Activated T-cell treated with anti-CD3 and anti-CD28 coated beads, Interleukin-2, amount 50 U/mL, for 72 hours (primary cell): ENCODE measurements around the gene C9orf50. TPM values are rescaled to one million over a fixed set of nuclear protein-coding genes. Genes with fewer than 3 reads are reported as not detected.

Source experiments
- ATAC-seq, 2 donors: fragments of 150-1000 bp; cut with Tn5 transposase; replicated peaks in 1 of 2; 2 replicates each; pipeline ENCODE4 v1.10.0; 2021; ENCODE audit warnings: moderate library complexity in 2 of 2, mild to moderate bottlenecking in 1 of 2
- DNase-seq, 2 donors: peaks; one replicate each; pipeline ENCODE4 v3.0.0; 2021 to 2022; ENCODE audit warnings: mixed read lengths in 1 of 2
- H3K27ac Mint-ChIP-seq: one replicate; pipeline ENCODE4 v1.8.0; 2022; ENCODE audit warnings: mild to moderate bottlenecking, moderate library complexity, mixed read lengths
- H3K27me3 Mint-ChIP-seq: one replicate; pipeline ENCODE4 v1.8.0; 2022; ENCODE audit warnings: low read depth, mixed read lengths
- H3K36me3 Mint-ChIP-seq, 2 donors: one replicate each; pipeline ENCODE4 v1.8.0; 2022; ENCODE audit warnings: mixed read lengths in 2 of 2, mild to moderate bottlenecking in 1 of 2; ENCODE audit not compliant: insufficient read depth in 2 of 2
- H3K4me1 Mint-ChIP-seq: one replicate; pipeline ENCODE4 v1.8.0; 2022; ENCODE audit warnings: low read depth, mixed read lengths
- H3K4me3 Mint-ChIP-seq, 2 donors: one replicate each; pipeline ENCODE4 v1.8.0; 2022; ENCODE audit warnings: mild to moderate bottlenecking in 2 of 2, mixed read lengths in 2 of 2, moderate library complexity in 2 of 2
- H3K9me3 Mint-ChIP-seq, 2 donors: one replicate each; pipeline ENCODE4 v1.8.0; 2022; ENCODE audit warnings: mixed read lengths in 2 of 2
- total RNA-seq, 2 donors: library from RNA; stranded (reverse); gene quantifications; one replicate each; pipeline ENCODE4 v1.2.3, GENCODE V29; 2022

Gene C9orf50
- total RNA-seq, 2 donors from 2014 or later = 0.31 TPM; not detected in 1

GRCh38 chr9:129633207-129633606 lies 12.3 kb upstream of the C9orf50 start:
- peaks cover 52% of the 10 kb centered on the region for H3K4me1 Mint-ChIP-seq
- peaks cover 1 to 9% of the 10 kb centered on the region in 2 donors for H3K36me3 Mint-ChIP-seq
- H3K27me3 Mint-ChIP-seq = no peaks in the 10 kb centered on the region
- H3K27ac Mint-ChIP-seq = no peak overlapping the region
- no peak for DNase-seq
- H3K9me3 Mint-ChIP-seq = no peaks in the 10 kb centered on the region
- ATAC-seq = no peak
- H3K4me3 Mint-ChIP-seq = no peak overlapping the region

GRCh38 chr9:129632460-129632859 lies 11.6 kb upstream of the C9orf50 start:
- Mint-ChIP-seq H3K27ac (no peak overlapping the region), H3K36me3 (peaks cover 0 to 8% of the 10 kb centered on the region in 2 donors), H3K4me3 (no peak overlapping the region), H3K9me3 (no peaks in the 10 kb centered on the region), H3K27me3 (no peaks in the 10 kb centered on the region), H3K4me1 (peaks cover 53% of the 10 kb centered on the region)
- DNase-seq (no peak), ATAC-seq (peak; percentile 26 to 39)

GRCh38 chr9:129631674-129632129 lies 10.8 kb upstream of the C9orf50 start:
- Mint-ChIP-seq H3K4me1 (peaks cover 61% of the 10 kb centered on the region), H3K27ac (peak overlapping the region; percentile 21), H3K27me3 (no peaks in the 10 kb centered on the region), H3K36me3 (peaks cover 0 to 8% of the 10 kb centered on the region in 2 donors), H3K9me3 (no peaks in the 10 kb centered on the region), H3K4me3 (peak overlapping the region in 1 of 2 donors; percentile 48)
- DNase-seq (no peak), ATAC-seq (no peak)

- H3K9me3 Mint-ChIP-seq = no peaks in the 10 kb centered on the region
- peaks cover 62% of the 10 kb centered on the region for H3K4me1 Mint-ChIP-seq
- H3K27me3 Mint-ChIP-seq = no peaks in the 10 kb centered on the region
- DNase-seq (no peak), ATAC-seq (peak in 1 of 2 donors; percentile 59)
- H3K27ac Mint-ChIP-seq = peak overlapping the region; percentile 56
- H3K4me3 Mint-ChIP-seq = peak overlapping the region in 1 of 2 donors; percentile 48
- H3K36me3 Mint-ChIP-seq = peaks cover 0 to 8% of the 10 kb centered on the region in 2 donors
Measured at GRCh38 chr9:129630967-129631673, 10.2 kb upstream of the C9orf50 start.

- Mint-ChIP-seq H3K9me3 (no peaks in the 10 kb centered on the region), H3K36me3 (peaks cover 0 to 6% of the 10 kb centered on the region in 2 donors), H3K27ac (peak overlapping the region; percentile 22), H3K4me3 (peak overlapping the region in 1 of 2 donors; percentile 17), H3K4me1 (peaks cover 74% of the 10 kb centered on the region), H3K27me3 (no peaks in the 10 kb centered on the region)
- no peak for DNase-seq
- no peak for ATAC-seq
Measured at GRCh38 chr9:129629251-129629820, 8.4 kb upstream of the C9orf50 start.

- Mint-ChIP-seq H3K4me1 (peaks cover 77% of the 10 kb centered on the region), H3K4me3 (peak overlapping the region; percentile 17 to 40), H3K27ac (peak overlapping the region; percentile 55), H3K27me3 (no peaks in the 10 kb centered on the region), H3K36me3 (peaks cover 0 to 6% of the 10 kb centered on the region in 2 donors), H3K9me3 (no peaks in the 10 kb centered on the region)
- ATAC-seq (no peak), DNase-seq (no peak)
Measured at GRCh38 chr9:129628709-129629108, 7.8 kb upstream of the C9orf50 start.

GRCh38 chr9:129627556-129628440 lies 6.9 kb upstream of the C9orf50 start:
- DNase-seq (no peak), ATAC-seq (no peak)
- peaks cover 77% of the 10 kb centered on the region for H3K4me1 Mint-ChIP-seq
- H3K27me3 Mint-ChIP-seq = peaks cover 7% of the 10 kb centered on the region
- H3K27ac Mint-ChIP-seq = peak overlapping the region; percentile 40
- H3K4me3 Mint-ChIP-seq = peak overlapping the region; percentile 82 to 90
- H3K9me3 Mint-ChIP-seq = no peaks in the 10 kb centered on the region
- H3K36me3 Mint-ChIP-seq = peaks cover 0 to 6% of the 10 kb centered on the region in 2 donors

GRCh38 chr9:129626625-129627284 lies 5.9 kb upstream of the C9orf50 start:
- ATAC-seq = peak; percentile 26 to 29
- H3K9me3 Mint-ChIP-seq = no peaks in the 10 kb centered on the region
- peak in 1 of 2 donors; percentile 40 for DNase-seq
- peaks cover 11% of the 10 kb centered on the region for H3K27me3 Mint-ChIP-seq
- H3K36me3 Mint-ChIP-seq = peaks cover 0 to 5% of the 10 kb centered on the region in 2 donors
- H3K27ac Mint-ChIP-seq = peak overlapping the region; percentile 40
- peaks cover 67% of the 10 kb centered on the region for H3K4me1 Mint-ChIP-seq
- peak overlapping the region; percentile 82 to 90 for H3K4me3 Mint-ChIP-seq

- Mint-ChIP-seq H3K36me3 (peaks cover 0 to 4% of the 10 kb centered on the region in 2 donors), H3K9me3 (no peaks in the 10 kb centered on the region), H3K27ac (peak within 1 kb of the TSS; percentile 96), H3K27me3 (peaks cover 14% of the 10 kb centered on the region), H3K4me1 (peaks cover 61% of the 10 kb centered on the region), H3K4me3 (peak within 1 kb of the TSS; percentile 82 to 90)
- DNase-seq = peak; percentile 87 to 94
- ATAC-seq = peak; percentile 81 to 87
Measured at GRCh38 chr9:129626079-129626624, 5.3 kb upstream of the C9orf50 start, which contains the start of gene NTMT1. Gene NTMT1 (plus strand): TSS chr9:129626163. CDS start chr9:129632704, 6,541 bp downstream.

- no peaks in the 10 kb centered on the region for H3K9me3 Mint-ChIP-seq
- H3K27me3 Mint-ChIP-seq = peaks cover 19% of the 10 kb centered on the region
- peak overlapping the region; percentile 82 to 90 for H3K4me3 Mint-ChIP-seq
- DNase-seq = peak in 1 of 2 donors; percentile 35
- H3K4me1 Mint-ChIP-seq = peaks cover 49% of the 10 kb centered on the region
- H3K36me3 Mint-ChIP-seq = peaks cover 0 to 4% of the 10 kb centered on the region in 2 donors
- H3K27ac Mint-ChIP-seq = peak overlapping the region; percentile 96
- peak; percentile 49 to 50 for ATAC-seq
Measured at GRCh38 chr9:129624947-129625346, 4.0 kb upstream of the C9orf50 start.

- H3K27me3 Mint-ChIP-seq = peaks cover 21% of the 10 kb centered on the region
Measured at GRCh38 chr9:129624168-129624759, 3.4 kb upstream of the C9orf50 start.

GRCh38 chr9:129623331-129623730 lies 2.4 kb upstream of the C9orf50 start:
- H3K4me3 Mint-ChIP-seq = no peak overlapping the region
- peaks cover 33% of the 10 kb centered on the region for H3K4me1 Mint-ChIP-seq
- H3K27ac Mint-ChIP-seq = peak overlapping the region; percentile 41
- peaks cover 31% of the 10 kb centered on the region for H3K27me3 Mint-ChIP-seq
- H3K9me3 Mint-ChIP-seq = no peaks in the 10 kb centered on the region
- ATAC-seq (no peak), DNase-seq (no peak)
- H3K36me3 Mint-ChIP-seq = peaks cover 1 to 2% of the 10 kb centered on the region in 2 donors

More at GRCh38 chr9:129624168-129624759, 3.4 kb upstream of the C9orf50 start:
- Mint-ChIP-seq H3K36me3 (peaks cover under 1 to 4% of the 10 kb centered on the region in 2 donors), H3K9me3 (no peaks in the 10 kb centered on the region), H3K4me1 (peaks cover 42% of the 10 kb centered on the region), H3K27ac (peak overlapping the region; percentile 73), H3K4me3 (peak overlapping the region; percentile 84 to 90)
- DNase-seq = peak; percentile 78 to 79
- peak; percentile 18 to 25 for ATAC-seq
